ENCODE data around the gene RASSF6.

The RASSF6 gene

DNA sequence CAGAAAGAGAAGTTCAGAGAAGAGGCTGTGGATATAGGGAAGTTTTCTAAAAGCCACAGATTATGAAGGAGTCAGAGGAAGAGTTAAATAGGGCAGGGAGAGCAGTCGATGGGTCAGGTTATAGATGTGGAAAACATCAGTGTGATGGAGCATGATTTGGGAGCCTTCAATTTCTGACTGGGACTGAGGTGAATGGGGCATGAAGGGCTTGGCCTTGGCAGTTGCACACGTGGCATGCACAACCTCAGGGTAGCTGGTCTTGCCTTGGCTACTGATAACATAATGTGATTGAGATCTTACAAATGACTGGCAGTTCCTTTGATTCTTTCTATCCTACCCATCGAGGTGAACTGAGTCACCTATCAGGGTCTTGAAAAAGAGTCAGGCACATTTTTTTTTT lies 79.0 kb downstream of the RASSF6 start:
- Histone ChIP-seq H3K9ac (ENCODE audit: low read length) (no peak overlapping the region), H4K20me1 (ENCODE audit: low read depth, low read length) (no peaks in the 10 kb centered on the region), H2AFZ (ENCODE audit: low read depth, low read length, severe bottlenecking) (no peak overlapping the region), H3K27ac (ENCODE audit: low read depth, low read length) (no peak overlapping the region), H3K79me2 (ENCODE audit: insufficient read depth, low read length) (no peaks in the 10 kb centered on the region), H3K4me2 (ENCODE audit: low read depth, low read length, poor library complexity, severe bottlenecking) (no peak overlapping the region), H3K9me3 (ENCODE audit: insufficient read depth, low read length) (no peaks in the 10 kb centered on the region), H3F3A (ENCODE audit: insufficient read depth) (no peaks in the 10 kb centered on the region), H3K4me3 (ENCODE audit: insufficient read depth, low read length, poor library complexity, severe bottlenecking) (no peak overlapping the region), H3K27me3 (ENCODE audit: low read length) (no peaks in the 10 kb centered on the region), H3K36me3 (ENCODE audit: low read length) (no peaks in the 10 kb centered on the region), H3K9me2 (replicated peaks; ENCODE audit: insufficient read depth, low read length) (no peaks in the 10 kb centered on the region)
- TF ChIP-seq, protein P1, sequence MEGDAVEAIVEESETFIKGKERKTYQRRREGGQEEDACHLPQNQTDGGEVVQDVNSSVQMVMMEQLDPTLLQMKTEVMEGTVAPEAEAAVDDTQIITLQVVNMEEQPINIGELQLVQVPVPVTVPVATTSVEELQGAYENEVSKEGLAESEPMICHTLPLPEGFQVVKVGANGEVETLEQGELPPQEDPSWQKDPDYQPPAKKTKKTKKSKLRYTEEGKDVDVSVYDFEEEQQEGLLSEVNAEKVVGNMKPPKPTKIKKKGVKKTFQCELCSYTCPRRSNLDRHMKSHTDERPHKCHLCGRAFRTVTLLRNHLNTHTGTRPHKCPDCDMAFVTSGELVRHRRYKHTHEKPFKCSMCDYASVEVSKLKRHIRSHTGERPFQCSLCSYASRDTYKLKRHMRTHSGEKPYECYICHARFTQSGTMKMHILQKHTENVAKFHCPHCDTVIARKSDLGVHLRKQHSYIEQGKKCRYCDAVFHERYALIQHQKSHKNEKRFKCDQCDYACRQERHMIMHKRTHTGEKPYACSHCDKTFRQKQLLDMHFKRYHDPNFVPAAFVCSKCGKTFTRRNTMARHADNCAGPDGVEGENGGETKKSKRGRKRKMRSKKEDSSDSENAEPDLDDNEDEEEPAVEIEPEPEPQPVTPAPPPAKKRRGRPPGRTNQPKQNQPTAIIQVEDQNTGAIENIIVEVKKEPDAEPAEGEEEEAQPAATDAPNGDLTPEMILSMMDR (IDR thresholded peaks at IDR 0.05; ENCODE audit: insufficient read depth, low read length, poor library complexity, severe bottlenecking): no peak
- no peak for TF ChIP-seq EZH2phosphoT487 (conservative IDR thresholded peaks at IDR 0.05; ENCODE audit: low read length)

DNA sequence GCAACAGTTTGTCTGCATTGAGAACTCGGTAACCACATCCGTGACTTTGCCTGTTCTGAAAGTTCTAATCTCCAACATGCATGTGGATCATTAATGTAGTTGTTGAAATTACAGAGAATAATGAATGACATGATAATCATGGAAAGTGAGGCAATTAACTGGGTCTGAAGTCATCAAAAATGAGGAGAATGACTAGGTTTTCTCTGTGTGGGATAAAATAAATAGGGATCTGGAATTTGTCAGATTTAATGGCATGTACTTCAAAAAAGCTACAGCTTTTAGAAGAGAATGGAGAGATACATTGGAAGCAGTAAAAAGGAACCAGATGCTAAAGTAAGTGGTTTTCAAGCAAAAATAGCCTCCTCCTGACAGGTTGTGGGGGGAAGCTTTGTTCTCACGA lies 79.4 kb downstream of the RASSF6 start:
- no peak for TF ChIP-seq EZH2phosphoT487 (conservative IDR thresholded peaks at IDR 0.05; ENCODE audit: low read length)
- TF ChIP-seq, protein P1 (IDR thresholded peaks at IDR 0.05; ENCODE audit: insufficient read depth, low read length, poor library complexity, severe bottlenecking): no peak
- Histone ChIP-seq H3K27ac (ENCODE audit: low read depth, low read length) (no peak overlapping the region), H2AFZ (ENCODE audit: low read depth, low read length, severe bottlenecking) (no peak overlapping the region), H3K4me3 (ENCODE audit: insufficient read depth, low read length, poor library complexity, severe bottlenecking) (no peak overlapping the region), H3K9ac (ENCODE audit: low read length) (no peak overlapping the region), H3K9me2 (replicated peaks; ENCODE audit: insufficient read depth, low read length) (no peaks in the 10 kb centered on the region), H3K79me2 (ENCODE audit: insufficient read depth, low read length) (no peaks in the 10 kb centered on the region), H3K36me3 (ENCODE audit: low read length) (no peaks in the 10 kb centered on the region), H3F3A (ENCODE audit: insufficient read depth) (no peaks in the 10 kb centered on the region), H3K27me3 (ENCODE audit: low read length) (no peaks in the 10 kb centered on the region), H3K9me3 (ENCODE audit: insufficient read depth, low read length) (no peaks in the 10 kb centered on the region), H3K4me2 (ENCODE audit: low read depth, low read length, poor library complexity, severe bottlenecking) (no peak overlapping the region), H4K20me1 (ENCODE audit: low read depth, low read length) (no peaks in the 10 kb centered on the region)

DNA sequence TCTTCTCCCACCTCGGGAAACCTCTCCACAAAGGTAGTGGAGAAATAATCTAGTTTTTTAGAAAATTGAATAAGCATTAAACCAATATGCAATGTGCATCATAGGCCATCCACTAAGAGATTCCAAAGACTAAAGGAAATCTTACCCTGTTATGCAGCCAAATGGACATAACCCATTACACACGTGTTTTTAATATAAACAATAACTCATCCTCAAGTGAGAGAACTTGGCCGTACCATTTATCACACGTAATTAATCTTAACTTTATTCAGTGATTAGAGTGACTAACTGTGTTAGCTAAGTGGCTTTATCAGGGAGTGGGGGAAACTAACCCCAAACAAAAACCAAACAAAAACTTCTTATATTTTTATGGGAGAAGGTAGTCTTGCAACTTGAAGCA lies 80.8 kb downstream of the RASSF6 start:
- no peaks in the 10 kb centered on the region for H3K27me3 ChIP-seq (ENCODE audit: low read length)
- no peak overlapping the region for H3K9ac ChIP-seq (ENCODE audit: low read length)
- no peak overlapping the region for H3K27ac ChIP-seq (ENCODE audit: low read depth, low read length)
- TF ChIP-seq, protein P1 (IDR thresholded peaks at IDR 0.05; ENCODE audit: insufficient read depth, low read length, poor library complexity, severe bottlenecking): no peak
- no peak for TF ChIP-seq EZH2phosphoT487 (conservative IDR thresholded peaks at IDR 0.05; ENCODE audit: low read length)
- no peaks in the 10 kb centered on the region for H3K9me2 ChIP-seq (replicated peaks; ENCODE audit: insufficient read depth, low read length)
- H3K36me3 ChIP-seq (ENCODE audit: low read length): no peaks in the 10 kb centered on the region
- H3F3A ChIP-seq (ENCODE audit: insufficient read depth): no peaks in the 10 kb centered on the region
- no peak overlapping the region for H3K4me2 ChIP-seq (ENCODE audit: low read depth, low read length, poor library complexity, severe bottlenecking)
- no peak overlapping the region for H2AFZ ChIP-seq (ENCODE audit: low read depth, low read length, severe bottlenecking)
- no peaks in the 10 kb centered on the region for H3K79me2 ChIP-seq (ENCODE audit: insufficient read depth, low read length)
- no peaks in the 10 kb centered on the region for H3K9me3 ChIP-seq (ENCODE audit: insufficient read depth, low read length)
- no peaks in the 10 kb centered on the region for H4K20me1 ChIP-seq (ENCODE audit: low read depth, low read length)
- H3K4me3 ChIP-seq (ENCODE audit: insufficient read depth, low read length, poor library complexity, severe bottlenecking): no peak overlapping the region
